Measurements from ENCODE around the gene COL20A1. TPM values are rescaled to one million over a fixed set of nuclear protein-coding genes. Genes with fewer than 3 reads are reported as not detected.

COL20A1 gene
- polyA plus RNA-seq, 4 donors, result 0.09 to 1.7 TPM; not detected in 2

- DNase-seq, result no peak
Observed at GRCh38 chr20:63350196-63350595, 57.2 kb downstream of the COL20A1 start.

DNA sequence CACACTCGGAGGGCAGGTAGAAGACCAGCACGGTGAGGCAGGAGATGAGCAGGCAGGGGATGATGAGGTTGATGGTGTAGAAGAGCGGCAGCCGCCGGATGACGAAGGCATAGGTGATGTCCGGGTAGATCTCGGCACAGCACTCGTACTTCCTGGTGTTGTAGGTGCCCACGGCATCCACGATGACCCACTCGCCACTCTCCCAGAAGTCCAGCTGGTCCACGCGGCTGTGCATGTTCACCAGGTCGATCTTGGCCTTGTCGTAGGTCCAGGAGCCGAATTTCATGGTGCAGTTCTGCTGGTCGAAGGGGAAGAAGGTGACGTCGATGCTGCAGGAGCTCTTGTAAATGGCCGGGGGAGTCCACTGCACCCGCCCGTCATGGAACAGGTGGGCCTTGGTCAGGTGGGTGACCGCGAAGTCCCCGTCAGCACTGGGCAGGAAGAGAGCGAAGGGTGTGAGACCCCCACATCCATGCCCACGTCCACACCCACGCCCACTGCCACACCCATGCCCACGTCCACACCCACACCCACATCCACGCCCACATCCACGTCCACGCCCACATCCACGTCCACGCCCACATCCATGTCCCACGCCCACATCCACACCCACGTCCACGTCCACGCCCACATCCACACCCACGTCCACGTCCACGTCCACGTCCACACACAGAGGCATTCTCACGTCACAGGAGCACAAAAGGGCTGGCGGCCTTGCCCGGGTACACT, 57.8 kb downstream of the COL20A1 start:
- peaks cover 0 to 7% (median 0%) of the 10 kb centered on the region in 3 donors for H3K4me1 ChIP-seq (ENCODE audit: control insufficient read depth in 3 of 3, insufficient read depth in 2 of 3, low read depth in 1 of 3, low read length in 2 of 3)
- no peaks in the 10 kb centered on the region for H3K27me3 ChIP-seq (ENCODE audit: control insufficient read depth in 3 of 3, insufficient read depth in 3 of 3, low read length in 3 of 3)
- H3K9me3 ChIP-seq (ENCODE audit: control insufficient read depth in 2 of 2, insufficient read depth in 1 of 2, low read depth in 1 of 2, low read length in 1 of 2), result peaks cover 0 to 3% of the 10 kb centered on the region in 2 donors
- WGBS, 3 donors, result 88 to 92% (median 91%) methylated on average over 41 to 46 of the region's 46 CpGs
- FAIRE-seq (no peak), DNase-seq (no peak)
- no peaks in the 10 kb centered on the region for H3K36me3 ChIP-seq (ENCODE audit: control insufficient read depth in 3 of 3, insufficient read depth in 2 of 3, low read depth in 1 of 3, low read length in 3 of 3)
- H3K4me3 ChIP-seq (ENCODE audit: low read depth in 1 of 3, low read length in 3 of 3), result no peak overlapping the region
- H3K27ac ChIP-seq (ENCODE audit: low read depth in 1 of 3, low read length in 2 of 3), result no peak overlapping the region

More at GRCh38 chr20:63350196-63350595, 57.2 kb downstream of the COL20A1 start:
- H3K4me1 ChIP-seq (ENCODE audit: control insufficient read depth in 3 of 3, insufficient read depth in 2 of 3, low read depth in 1 of 3, low read length in 2 of 3), result peaks cover 0 to 10% (median 0%) of the 10 kb centered on the region in 3 donors
- no peak overlapping the region for H3K27ac ChIP-seq (ENCODE audit: low read depth in 1 of 3, low read length in 2 of 3)
- no peak for FAIRE-seq
- WGBS, 3 donors, result 95 to 97% (median 96%) methylated on average over 32 to 33 of the region's 33 CpGs
- no peaks in the 10 kb centered on the region for H3K27me3 ChIP-seq (ENCODE audit: control insufficient read depth in 3 of 3, insufficient read depth in 3 of 3, low read length in 3 of 3)
- peaks cover 0 to 3% of the 10 kb centered on the region in 2 donors for H3K9me3 ChIP-seq (ENCODE audit: control insufficient read depth in 2 of 2, insufficient read depth in 1 of 2, low read depth in 1 of 2, low read length in 1 of 2)
- no peaks in the 10 kb centered on the region for H3K36me3 ChIP-seq (ENCODE audit: control insufficient read depth in 3 of 3, insufficient read depth in 2 of 3, low read depth in 1 of 3, low read length in 3 of 3)
- no peak overlapping the region for H3K4me3 ChIP-seq (ENCODE audit: low read depth in 1 of 3, low read length in 3 of 3)

DNA sequence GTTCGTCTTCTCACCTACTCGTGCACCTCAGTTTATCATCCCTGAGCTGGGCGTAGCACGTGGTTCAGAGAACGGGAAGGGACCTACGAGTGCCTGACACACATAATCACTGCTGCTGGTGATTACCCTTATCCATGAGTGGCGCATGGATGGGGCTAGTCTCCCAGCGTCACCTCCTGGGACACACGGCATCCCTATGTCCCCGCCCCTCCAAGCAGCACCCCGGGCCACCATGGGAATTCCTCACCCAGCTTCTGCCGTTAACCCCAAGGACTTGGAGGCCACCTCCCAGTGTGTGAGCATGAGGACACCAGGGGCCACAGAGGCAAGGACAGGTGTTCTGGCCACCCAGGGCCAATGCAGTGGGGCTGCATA, 58.3 kb downstream of the COL20A1 start:
- H3K4me3 ChIP-seq (ENCODE audit: low read depth in 1 of 3, low read length in 3 of 3), result no peak overlapping the region
- H3K9me3 ChIP-seq (ENCODE audit: control insufficient read depth in 2 of 2, insufficient read depth in 1 of 2, low read depth in 1 of 2, low read length in 1 of 2), result peaks cover 0 to 3% of the 10 kb centered on the region in 2 donors
- DNase-seq (no peak), FAIRE-seq (no peak)
- no peak overlapping the region for H3K27ac ChIP-seq (ENCODE audit: low read depth in 1 of 3, low read length in 2 of 3)
- no peaks in the 10 kb centered on the region for H3K27me3 ChIP-seq (ENCODE audit: control insufficient read depth in 3 of 3, insufficient read depth in 3 of 3, low read length in 3 of 3)
- H3K36me3 ChIP-seq (ENCODE audit: control insufficient read depth in 3 of 3, insufficient read depth in 2 of 3, low read depth in 1 of 3, low read length in 3 of 3), result no peaks in the 10 kb centered on the region
- peaks cover 0 to 1% (median 0%) of the 10 kb centered on the region in 3 donors for H3K4me1 ChIP-seq (ENCODE audit: control insufficient read depth in 3 of 3, insufficient read depth in 2 of 3, low read depth in 1 of 3, low read length in 2 of 3)
- WGBS, 3 donors, result 88 to 90% (median 90%) methylated on average over 12 of the region's 12 CpGs

- Histone ChIP-seq H3K36me3 (ENCODE audit: control insufficient read depth in 3 of 3, insufficient read depth in 2 of 3, low read depth in 1 of 3, low read length in 3 of 3) (no peaks in the 10 kb centered on the region), H3K27me3 (ENCODE audit: control insufficient read depth in 3 of 3, insufficient read depth in 3 of 3, low read length in 3 of 3) (no peaks in the 10 kb centered on the region), H3K9me3 (ENCODE audit: control insufficient read depth in 2 of 2, insufficient read depth in 1 of 2, low read depth in 1 of 2, low read length in 1 of 2) (peaks cover 0 to 3% of the 10 kb centered on the region in 2 donors), H3K27ac (ENCODE audit: low read depth in 1 of 3, low read length in 2 of 3) (no peak overlapping the region), H3K4me1 (ENCODE audit: control insufficient read depth in 3 of 3, insufficient read depth in 2 of 3, low read depth in 1 of 3, low read length in 2 of 3) (no peaks in the 10 kb centered on the region), H3K4me3 (ENCODE audit: low read depth in 1 of 3, low read length in 3 of 3) (no peak overlapping the region)
- no peak for DNase-seq
- WGBS, 3 donors, result 39 to 54% (median 45%) methylated on average over 18 to 28 of the region's 28 CpGs
- no peak for FAIRE-seq
Observed at GRCh38 chr20:63351811-63352591, 59.0 kb downstream of the COL20A1 start.

DNA sequence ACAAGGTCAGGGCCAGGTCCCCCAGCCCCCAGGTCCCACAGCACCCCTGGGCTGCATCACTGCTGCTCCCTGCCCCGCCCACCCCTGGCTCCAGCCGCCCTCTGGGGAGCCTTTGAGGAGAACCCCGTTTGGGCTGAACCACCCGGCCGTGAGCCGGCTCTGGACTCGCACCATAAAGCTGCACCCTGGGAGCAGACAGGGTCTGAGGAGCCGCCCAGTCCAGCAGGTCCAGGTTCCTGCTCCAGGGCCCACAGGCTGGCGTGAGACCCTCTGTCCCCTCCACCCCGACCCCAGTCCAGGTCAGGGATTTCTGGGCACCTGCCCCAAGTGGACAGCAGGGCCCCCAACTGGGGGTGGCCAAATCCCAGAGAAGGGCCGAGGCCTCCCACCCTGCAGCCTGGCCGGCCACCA, 59.8 kb downstream of the COL20A1 start:
- WGBS, 3 donors, result 42 to 50% (median 49%) methylated on average over 12 of the region's 12 CpGs
- H3K36me3 ChIP-seq (ENCODE audit: control insufficient read depth in 3 of 3, insufficient read depth in 2 of 3, low read depth in 1 of 3, low read length in 3 of 3), result no peaks in the 10 kb centered on the region

GRCh38 chr20:63354636-63355350, 61.8 kb downstream of the COL20A1 start:
- Histone ChIP-seq H3K27me3 (ENCODE audit: control insufficient read depth in 3 of 3, insufficient read depth in 3 of 3, low read length in 3 of 3) (peaks cover 0 to under 1% (median 0%) of the 10 kb centered on the region in 3 donors), H3K9me3 (ENCODE audit: control insufficient read depth in 2 of 2, insufficient read depth in 1 of 2, low read depth in 1 of 2, low read length in 1 of 2) (peaks cover 0 to 3% of the 10 kb centered on the region in 2 donors), H3K36me3 (ENCODE audit: control insufficient read depth in 3 of 3, insufficient read depth in 2 of 3, low read depth in 1 of 3, low read length in 3 of 3) (no peaks in the 10 kb centered on the region), H3K27ac (ENCODE audit: low read depth in 1 of 3, low read length in 2 of 3) (no peak overlapping the region), H3K4me3 (ENCODE audit: low read depth in 1 of 3, low read length in 3 of 3) (no peak overlapping the region), H3K4me1 (ENCODE audit: control insufficient read depth in 3 of 3, insufficient read depth in 2 of 3, low read depth in 1 of 3, low read length in 2 of 3) (no peaks in the 10 kb centered on the region)
- 77 to 84% (median 83%) methylated on average over 21 to 25 of the region's 25 CpGs for WGBS, 3 donors
- no peak for DNase-seq
- no peak for FAIRE-seq

More for the DNA sequence above, 59.8 kb downstream of the COL20A1 start:
- no peak for DNase-seq
- Histone ChIP-seq H3K4me1 (ENCODE audit: control insufficient read depth in 3 of 3, insufficient read depth in 2 of 3, low read depth in 1 of 3, low read length in 2 of 3) (no peaks in the 10 kb centered on the region), H3K27ac (ENCODE audit: low read depth in 1 of 3, low read length in 2 of 3) (no peak overlapping the region), H3K4me3 (ENCODE audit: low read depth in 1 of 3, low read length in 3 of 3) (no peak overlapping the region), H3K9me3 (ENCODE audit: control insufficient read depth in 2 of 2, insufficient read depth in 1 of 2, low read depth in 1 of 2, low read length in 1 of 2) (peaks cover 0 to 3% of the 10 kb centered on the region in 2 donors), H3K27me3 (ENCODE audit: control insufficient read depth in 3 of 3, insufficient read depth in 3 of 3, low read length in 3 of 3) (no peaks in the 10 kb centered on the region)
- no peak for FAIRE-seq

DNA sequence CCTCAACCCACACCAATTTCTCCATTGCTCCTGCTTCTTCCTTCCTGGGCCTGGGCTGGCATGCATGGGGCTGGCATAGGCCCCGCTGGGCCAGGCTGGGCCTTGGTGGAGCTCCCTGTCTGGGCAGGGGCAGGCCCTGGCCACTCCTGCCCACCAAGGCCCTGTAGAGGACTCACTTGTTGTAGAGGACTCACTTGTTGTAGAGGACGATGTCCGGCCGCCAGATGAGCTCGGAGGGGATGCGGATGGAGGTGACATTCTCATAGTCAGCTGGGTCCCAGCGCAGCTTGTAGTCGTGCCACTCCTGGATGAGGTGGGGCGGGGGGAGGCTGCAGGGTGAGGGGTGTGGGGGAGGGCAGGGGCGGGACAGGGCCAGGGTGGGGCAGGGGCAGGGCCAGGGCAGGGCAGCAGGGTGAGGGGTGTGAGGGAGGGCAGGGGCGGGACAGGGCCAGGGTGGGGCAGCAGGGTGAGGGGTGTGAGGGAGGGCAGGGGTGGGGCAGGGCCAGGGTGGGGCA, 62.9 kb downstream of the COL20A1 start:
- Histone ChIP-seq H3K27ac (ENCODE audit: low read depth in 1 of 3, low read length in 2 of 3) (no peak overlapping the region), H3K27me3 (ENCODE audit: control insufficient read depth in 3 of 3, insufficient read depth in 3 of 3, low read length in 3 of 3) (peaks cover 4 to 10% (median 4%) of the 10 kb centered on the region in 3 donors), H3K36me3 (ENCODE audit: control insufficient read depth in 3 of 3, insufficient read depth in 2 of 3, low read depth in 1 of 3, low read length in 3 of 3) (no peaks in the 10 kb centered on the region), H3K4me3 (ENCODE audit: low read depth in 1 of 3, low read length in 3 of 3) (no peak overlapping the region), H3K4me1 (ENCODE audit: control insufficient read depth in 3 of 3, insufficient read depth in 2 of 3, low read depth in 1 of 3, low read length in 2 of 3) (no peaks in the 10 kb centered on the region), H3K9me3 (ENCODE audit: control insufficient read depth in 2 of 2, insufficient read depth in 1 of 2, low read depth in 1 of 2, low read length in 1 of 2) (peaks cover 0 to 3% of the 10 kb centered on the region in 2 donors)
- no peak for FAIRE-seq
- DNase-seq, result no peak
- 73 to 85% (median 77%) methylated on average over 9 to 11 of the region's 11 CpGs for WGBS, 3 donors

DNA sequence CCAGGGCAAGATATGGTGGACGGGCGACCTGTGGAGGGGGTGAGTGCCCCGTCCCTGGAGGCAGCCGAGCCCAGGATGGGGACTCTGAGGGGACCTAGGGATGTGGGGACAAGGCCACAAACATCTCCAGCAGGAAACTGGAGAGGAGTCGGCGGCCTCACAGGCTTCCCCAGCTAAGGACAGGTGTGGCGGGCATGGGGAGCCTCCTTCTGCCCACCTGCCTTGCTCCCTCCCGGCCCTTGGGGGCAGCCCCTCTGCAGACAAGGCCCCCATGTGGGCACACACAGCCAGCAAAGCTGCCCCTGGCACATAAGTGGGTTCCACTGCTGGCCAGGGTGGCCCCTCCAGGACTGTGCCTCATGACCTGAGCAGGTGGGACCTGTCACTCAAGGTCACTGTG, 63.5 kb downstream of the COL20A1 start:
- Histone ChIP-seq H3K9me3 (ENCODE audit: control insufficient read depth in 2 of 2, insufficient read depth in 1 of 2, low read depth in 1 of 2, low read length in 1 of 2) (no peaks in the 10 kb centered on the region), H3K4me1 (ENCODE audit: control insufficient read depth in 3 of 3, insufficient read depth in 2 of 3, low read depth in 1 of 3, low read length in 2 of 3) (no peaks in the 10 kb centered on the region), H3K36me3 (ENCODE audit: control insufficient read depth in 3 of 3, insufficient read depth in 2 of 3, low read depth in 1 of 3, low read length in 3 of 3) (no peaks in the 10 kb centered on the region), H3K4me3 (ENCODE audit: low read depth in 1 of 3, low read length in 3 of 3) (no peak overlapping the region), H3K27me3 (ENCODE audit: control insufficient read depth in 3 of 3, insufficient read depth in 3 of 3, low read length in 3 of 3) (peaks cover 4 to 12% (median 5%) of the 10 kb centered on the region in 3 donors), H3K27ac (ENCODE audit: low read depth in 1 of 3, low read length in 2 of 3) (no peak overlapping the region)
- 81 to 90% (median 89%) methylated on average over 6 to 8 of the region's 8 CpGs for WGBS, 3 donors
- FAIRE-seq, result no peak
- no peak for DNase-seq
